IMR-90 (cell line): ENCODE measurements around the gene CFAP58. TPM values are rescaled to one million over a fixed set of nuclear protein-coding genes. Genes with fewer than 3 reads are reported as not detected.

Experiments used
- ATAC-seq: fragments of 200-7000 bp; cut with Tn5 transposase; 2 replicates; pipeline ENCODE4 v1.9.1; 2020; ENCODE audit warnings: low read depth, mild to moderate bottlenecking, moderate library complexity
- BruUV-seq: library from RNA; stranded (reverse); fragments of 400-500 nt; replicated peaks from 2 replicates; lab custom pipeline; 2021; lab: Mats Ljungman, UMichigan
- CTCF ChIA-PET: fragments of 300-600 bp; formaldehyde crosslinking; extraction: SDS; loops from one replicate; lab custom pipeline; 2021; ENCODE audit warnings: antibody characterized with exemption; lab: Yijun Ruan, JAX
- POLR2A ChIA-PET: fragments of 300-600 bp; sonication (Branson Sonifier 250); formaldehyde crosslinking; loops from one replicate; lab custom pipeline; 2022; ENCODE audit warnings: antibody characterized with exemption; ENCODE audit not compliant: unreplicated experiment; lab: Charles Lee
- DNase-seq: peaks from one replicate; pipeline ENCODE4 v3.0.0; 2013
- H2AFZ ChIP-seq: replicated peaks from 2 replicates; pipeline ENCODE3; 2013; ENCODE audit warnings: low read length, mild to moderate bottlenecking; ENCODE audit not compliant: poor library complexity
- H2AK5ac ChIP-seq: 2 replicates; pipeline ENCODE4 v1.6.1; 2013; ENCODE audit warnings: low read depth, low read length, inconsistent platforms
- H2AK9ac ChIP-seq: replicated peaks from 2 replicates; pipeline ENCODE3; 2013; ENCODE audit warnings: mild to moderate bottlenecking, low read depth, low read length, moderate library complexity; ENCODE audit not compliant: poor library complexity
- H2BK120ac ChIP-seq: 2 replicates; pipeline ENCODE4 v1.6.1; 2013; ENCODE audit warnings: low read depth, low read length, inconsistent platforms
- H2BK15ac ChIP-seq: 3 replicates; pipeline ENCODE4 v1.6.1; 2013; ENCODE audit warnings: low read depth, low read length, inconsistent platforms
- H2BK20ac ChIP-seq: 2 replicates; pipeline ENCODE4 v1.6.1; 2013; ENCODE audit warnings: low read depth, mild to moderate bottlenecking, inconsistent platforms, low read length, moderate library complexity
- H2BK5ac ChIP-seq: 2 replicates; pipeline ENCODE4 v1.6.1; 2013; ENCODE audit warnings: mild to moderate bottlenecking, low read depth, low read length, inconsistent platforms; ENCODE audit not compliant: poor library complexity, severe bottlenecking
- H3K14ac ChIP-seq: replicated peaks from 2 replicates; pipeline ENCODE4 v1.6.1; 2013; ENCODE audit warnings: low read depth, low read length, inconsistent platforms
- H3K18ac ChIP-seq: 2 replicates; pipeline ENCODE4 v1.6.1; 2013; ENCODE audit warnings: low read depth, low read length, control low read depth
- H3K23ac ChIP-seq: 2 replicates; pipeline ENCODE4 v1.6.1; 2013; ENCODE audit warnings: low read depth, low read length, inconsistent platforms
- H3K27ac ChIP-seq: 2 replicates; pipeline ENCODE4 v1.5.1; 2013; ENCODE audit warnings: mild to moderate bottlenecking, control low read depth, low read length; ENCODE audit not compliant: insufficient read depth
- H3K27me3 ChIP-seq: 2 replicates; pipeline ENCODE4 v1.6.1; 2013; ENCODE audit warnings: low read length; ENCODE audit not compliant: control insufficient read depth, insufficient read depth
- H3K36me3 ChIP-seq: 2 replicates; pipeline ENCODE4 v1.6.1; 2013; ENCODE audit warnings: low read length, mixed read lengths; ENCODE audit not compliant: control insufficient read depth, insufficient read depth
- H3K4ac ChIP-seq: 2 replicates; pipeline ENCODE4 v1.6.1; 2013; ENCODE audit warnings: low read depth, low read length, inconsistent platforms
- H3K4me1 ChIP-seq: 2 replicates; pipeline ENCODE4 v1.6.1; 2013; ENCODE audit warnings: low read length, mixed read lengths; ENCODE audit not compliant: control insufficient read depth, insufficient read depth
- H3K4me2 ChIP-seq: 2 replicates; pipeline ENCODE4 v1.6.1; 2013; ENCODE audit warnings: low read depth, mild to moderate bottlenecking, control low read depth, low read length, moderate library complexity
- H3K4me3 ChIP-seq: 2 replicates; pipeline ENCODE4 v1.5.1; 2013; ENCODE audit warnings: low read depth, mild to moderate bottlenecking, control low read depth, low read length, moderate library complexity; ENCODE audit not compliant: insufficient read depth
- H3K56ac ChIP-seq: 2 replicates; pipeline ENCODE4 v1.6.1; 2013; ENCODE audit warnings: low read length, inconsistent platforms; ENCODE audit not compliant: insufficient read depth; ENCODE audit errors: extremely low read depth
- H3K79me1 ChIP-seq, 2 experiments: 2 replicates each; pipeline ENCODE4 v1.6.1; 2013; ENCODE audit warnings: low read length in 2 of 2, inconsistent platforms in 1 of 2, low read depth in 1 of 2
- H3K9ac ChIP-seq: 2 replicates; pipeline ENCODE4 v1.6.1; 2013; ENCODE audit warnings: low read depth, low read length, control low read depth
- H3K9me1 ChIP-seq: 2 replicates; pipeline ENCODE4 v1.6.1; 2013; ENCODE audit warnings: low read length, inconsistent platforms; ENCODE audit not compliant: insufficient read depth
- H3K9me3 ChIP-seq: 2 replicates; pipeline ENCODE4 v1.6.1; 2013; ENCODE audit warnings: low read length; ENCODE audit not compliant: control insufficient read depth, insufficient read depth
- H4K20me1 ChIP-seq: 2 replicates; pipeline ENCODE4 v1.6.1; 2013; ENCODE audit warnings: low read length, inconsistent platforms; ENCODE audit not compliant: insufficient read depth
- H4K5ac ChIP-seq: 2 replicates; pipeline ENCODE4 v1.6.1; 2013; ENCODE audit warnings: mild to moderate bottlenecking, low read depth, low read length, control low read depth
- H4K8ac ChIP-seq, 2 experiments: 2 replicates each; pipeline ENCODE4 v1.6.1; 2013; ENCODE audit warnings: low read depth in 2 of 2, low read length in 2 of 2, control low read depth in 1 of 2, inconsistent platforms in 1 of 2
- H4K91ac ChIP-seq: 2 replicates; pipeline ENCODE4 v1.6.1; 2013; ENCODE audit warnings: low read depth, low read length, inconsistent platforms; ENCODE audit not compliant: insufficient read depth
- BHLHE40 ChIP-seq: fragments of 150-350 bp; IDR thresholded peaks from 2 replicates; pipeline ENCODE4 v1.6.1; 2016; ENCODE audit warnings: mild to moderate bottlenecking, low read depth, low read length
- CEBPB ChIP-seq: IDR thresholded peaks from 2 replicates; pipeline ENCODE4 v1.6.1; 2012; ENCODE audit warnings: low read depth, low read length, improper control_type of control experiment
- CHD1 ChIP-seq: IDR thresholded peaks from 2 replicates; pipeline ENCODE4 v1.6.1; 2012; ENCODE audit warnings: low read depth, low read length, improper control_type of control experiment
- CTCF ChIP-seq: conservative IDR thresholded peaks from 2 replicates; pipeline ENCODE4 v1.5.1; 2012; ENCODE audit warnings: mild to moderate bottlenecking, low read depth, low read length, improper control_type of control experiment
- ELK1 ChIP-seq: fragments of 150-350 bp; IDR thresholded peaks from 2 replicates; pipeline ENCODE4 v1.6.1; 2016; ENCODE audit warnings: low read depth, mild to moderate bottlenecking, low read length, moderate library complexity, borderline replicate concordance
- FOS ChIP-seq: fragments of 150-350 bp; IDR thresholded peaks from 2 replicates; pipeline ENCODE4 v1.6.1; 2016; ENCODE audit warnings: low read depth, low read length
- MAFK ChIP-seq: IDR thresholded peaks from 2 replicates; pipeline ENCODE4 v1.6.1; 2012; ENCODE audit warnings: low read depth, low read length, improper control_type of control experiment
- MAZ ChIP-seq: IDR thresholded peaks from 2 replicates; pipeline ENCODE4 v1.6.1; 2012; ENCODE audit warnings: low read depth, mild to moderate bottlenecking, low read length, improper control_type of control experiment, moderate library complexity, borderline replicate concordance
- MXI1 ChIP-seq: IDR thresholded peaks from 2 replicates; pipeline ENCODE4 v1.6.1; 2012; ENCODE audit warnings: low read depth, mild to moderate bottlenecking, low read length, moderate library complexity, borderline replicate concordance
- NFE2L2 ChIP-seq: fragments of 150-350 bp; IDR thresholded peaks from 2 replicates; pipeline ENCODE4 v1.6.1; 2016; ENCODE audit warnings: low read depth, mild to moderate bottlenecking, low read length
- POLR2A ChIP-seq: IDR thresholded peaks from 2 replicates; pipeline ENCODE4 v1.6.1; 2012; ENCODE audit warnings: mild to moderate bottlenecking, low read depth, low read length
- RAD21 ChIP-seq: IDR thresholded peaks from 2 replicates; pipeline ENCODE4 v1.6.1; 2012; ENCODE audit warnings: low read length, improper control_type of control experiment
- RCOR1 ChIP-seq: IDR thresholded peaks from 2 replicates; pipeline ENCODE4 v1.6.1; 2012; ENCODE audit warnings: mild to moderate bottlenecking, low read length, improper control_type of control experiment; ENCODE audit not compliant: insufficient replicate concordance
- RFX5 ChIP-seq: IDR thresholded peaks from 2 replicates; pipeline ENCODE4 v1.8.0; 2012; ENCODE audit warnings: low read depth, mild to moderate bottlenecking, low read length, moderate library complexity
- WGBS, 2 experiments: methylation state at CpG; one replicate each; pipeline versions ENCODE4 v1.1.5 to v1.1.7; 2013; ENCODE audit warnings: missing lambda C conversion rate in 2 of 2; ENCODE audit not compliant: insufficient read length in 1 of 2; ENCODE audit errors: extremely low coverage in 2 of 2; 5-methylcytosine and 5-hydroxymethylcytosine counted together
- dilution Hi-C: fragments of 300-500 bp; cut with HindIII; formaldehyde crosslinking; loops from one replicate; pipeline ENCODE4 v1.14.3; 2018; ENCODE audit warnings: low sequenced_read_pairs; ENCODE audit not compliant: unreplicated experiment
- in situ Hi-C: fragments of 300-500 bp; cut with MboI; formaldehyde crosslinking; loops from 3 replicates; pipeline ENCODE4 v1.14.3; 2019; ENCODE audit warnings: low sequenced_read_pairs, inconsistent platforms, mixed read lengths
- intact Hi-C: fragments of 100-400 bp; cut with micrococcal nuclease; formaldehyde crosslinking; loops from 2 replicates; pipeline ENCODE4 v1.10.0; 2022
- polyA plus RNA-seq, 3 experiments: library from polyadenylated mRNA; depleted of rRNA; stranded (reverse); fragments of >200 nt; gene quantifications; 2 replicates each; pipeline ENCODE4 v1.2.3, GENCODE V29; 2012; ENCODE audit warnings: low replicate concordance in 1 of 3
- total RNA-seq: library from RNA; depleted of rRNA; stranded (reverse); fragments of >200 nt; gene quantifications from 2 replicates; pipeline ENCODE4 v1.2.3, GENCODE V29; 2012

Gene CFAP58
- total and polyA plus RNA-seq, 2 of the 4 experiments (the other 2 are of a cell fraction): 0.36 to 0.72 TPM

- Histone ChIP-seq H2AK9ac (peak overlapping the region; percentile 95), H3K9ac (peak overlapping the region; percentile 57), H3K4me2 (peak overlapping the region; percentile 75), H3K56ac (peak overlapping the region; percentile 57), H3K27ac (peak overlapping the region; percentile 76), H3K14ac (peak overlapping the region; percentile 90), H4K20me1 (peaks cover 99% of the 10 kb centered on the region), H3K9me1 (peaks cover 65% of the 10 kb centered on the region), H3K4me1 (peaks cover 52% of the 10 kb centered on the region), H2AFZ (peak overlapping the region; percentile 81), H3K23ac (peak overlapping the region; percentile 92), H4K91ac (peak overlapping the region; percentile 67), H3K4me3 (peak overlapping the region; percentile 3; the same call in 1 of the 2 replicates), H3K9me3 (no peaks in the 10 kb centered on the region), H2BK5ac (peak overlapping the region; percentile 89), H3K18ac (peak overlapping the region; percentile 68), H2BK20ac (peak overlapping the region; percentile 37), H4K5ac (peak overlapping the region; percentile 25), H2AK5ac (peak overlapping the region; percentile 81), H3K79me1 (peaks cover 2 to 88% of the 10 kb centered on the region in 2 experiments; a peak in 2 of 4 replicates), H2BK15ac (peak overlapping the region; percentile 40; the same call in 2 of the 3 replicates), H4K8ac (peak overlapping the region; percentile 11 to 89; a peak in 3 of 4 replicates), H3K4ac (peak overlapping the region; percentile 86), H2BK120ac (peak overlapping the region; percentile 80), H3K36me3 (no peaks in the 10 kb centered on the region; the same call in 1 of the 2 replicates), H3K27me3 (no peaks in the 10 kb centered on the region)
- dilution Hi-C loops (no loop called here), in situ Hi-C loops (no loop called here), intact Hi-C loops (loop anchor here (2.0 kb wide), 1 partner anchor 27 kb away; no protein-coding TSS in a partner anchor)
- ChIA-PET CTCF (no interaction called here), POLR2A (no interaction called here)
- DNase-seq (peak; percentile 89), ATAC-seq (peak; percentile 62)
- WGBS, 2 experiments: 23% methylated on average over 6 of the region's 20 CpGs; no CpG with 5 or more reads in 1 of the 2 experiments
- BruUV-seq: no TSS peak
- peak; percentile 18; the same call in 1 of the 2 replicates for TF ChIP-seq RAD21
- no peak for TF ChIP-seq CEBPB
- peak; percentile 11 for TF ChIP-seq RCOR1
- peak; percentile 88; the same call in 1 of the 2 replicates for TF ChIP-seq CHD1
- 0 out of 2 replicates have a peak, but pooled peaks have one; percentile 7 for TF ChIP-seq RFX5
- peak; percentile 9 for TF ChIP-seq MAZ
- no peak for TF ChIP-seq MAFK
- no peak for TF ChIP-seq NFE2L2
- peak; percentile 39; the same call in 1 of the 2 replicates for TF ChIP-seq MXI1
- peak; percentile 59 for TF ChIP-seq POLR2A
- TF ChIP-seq ELK1: no peak
- TF ChIP-seq CTCF: peak; percentile 33
- 0 out of 2 replicates have a peak, but pooled peaks have one; percentile 28 for TF ChIP-seq BHLHE40
- peak; percentile 51; the same call in 1 of the 2 replicates for TF ChIP-seq FOS
Observed at GRCh38 chr10:104327745-104328645, 25.6 kb upstream of the CFAP58 start.
